ENCODE results near the gene SLCO4A1. TPM values are rescaled to one million over a fixed set of nuclear protein-coding genes. Genes with fewer than 3 reads are reported as not detected.

Gene SLCO4A1
- polyA plus RNA-seq, 1 experiment = 0.09 TPM

GRCh38 chr20:62661647-62662046, 19.3 kb downstream of the SLCO4A1 start:
- DNase-seq (ENCODE audit: low read depth, low spot score) = no peak
- ChIA-PET POLR2A (no interaction called here), CTCF (interaction anchor here (0.8 to 1.3 kb wide), 2 partner anchors 129 to 147 kb away, joined by 3 to 4 read pairs; no protein-coding TSS in a partner anchor)
- Histone ChIP-seq H3K4me3 (ENCODE audit: low read depth, low read length) (no peak overlapping the region), H3K9me3 (ENCODE audit: control insufficient read depth, insufficient read depth, low read length) (no peaks in the 10 kb centered on the region; the same call in 1 of the 2 replicates), H3K27ac (ENCODE audit: low read depth, low read length) (no peak overlapping the region), H3K27me3 (ENCODE audit: control insufficient read depth, insufficient read depth, low read length) (no peaks in the 10 kb centered on the region)
- no peak for TF ChIP-seq CTCF (IDR thresholded peaks at IDR 0.05; ENCODE audit: low read depth, low read length)

GRCh38 chr20:62662422-62662821, 20.1 kb downstream of the SLCO4A1 start:
- no peaks in the 10 kb centered on the region for H3K27me3 ChIP-seq (ENCODE audit: control insufficient read depth, insufficient read depth, low read length)
- DNase-seq (ENCODE audit: low read depth, low spot score) = peak; percentile 32
- no peak for TF ChIP-seq CTCF (IDR thresholded peaks at IDR 0.05; ENCODE audit: low read depth, low read length)
- CTCF ChIA-PET = interaction anchor here (1.3 kb wide), 1 partner anchor 129 kb away, joined by 3 read pairs; no protein-coding TSS in a partner anchor
- H3K4me3 ChIP-seq (ENCODE audit: low read depth, low read length) = no peak overlapping the region
- POLR2A ChIA-PET = no interaction called here
- no peak overlapping the region for H3K27ac ChIP-seq (ENCODE audit: low read depth, low read length)
- no peaks in the 10 kb centered on the region; the same call in 1 of the 2 replicates for H3K9me3 ChIP-seq (ENCODE audit: control insufficient read depth, insufficient read depth, low read length)

GRCh38 chr20:62663145-62664018, 21.1 kb downstream of the SLCO4A1 start:
- H3K27ac ChIP-seq (ENCODE audit: low read depth, low read length) = no peak overlapping the region
- no peak for TF ChIP-seq CTCF (IDR thresholded peaks at IDR 0.05; ENCODE audit: low read depth, low read length)
- CTCF ChIA-PET = interaction anchor here (0.8 kb wide), 1 partner anchor 128 kb away, joined by 3 read pairs; no protein-coding TSS in a partner anchor
- POLR2A ChIA-PET = no interaction called here
- H3K27me3 ChIP-seq (ENCODE audit: control insufficient read depth, insufficient read depth, low read length) = no peaks in the 10 kb centered on the region
- H3K4me3 ChIP-seq (ENCODE audit: low read depth, low read length) = no peak overlapping the region
- H3K9me3 ChIP-seq (ENCODE audit: control insufficient read depth, insufficient read depth, low read length) = no peaks in the 10 kb centered on the region; the same call in 1 of the 2 replicates
- DNase-seq (ENCODE audit: low read depth, low spot score) = no peak

- POLR2A ChIA-PET = no interaction called here
Measured at GRCh38 chr20:62664019-62664971, 22.0 kb downstream of the SLCO4A1 start.

More at GRCh38 chr20:62664019-62664971, 22.0 kb downstream of the SLCO4A1 start:
- no peaks in the 10 kb centered on the region for H3K27me3 ChIP-seq (ENCODE audit: control insufficient read depth, insufficient read depth, low read length)
- TF ChIP-seq CTCF (IDR thresholded peaks at IDR 0.05; ENCODE audit: low read depth, low read length) = no peak
- H3K27ac ChIP-seq (ENCODE audit: low read depth, low read length) = no peak overlapping the region
- no peak for DNase-seq (ENCODE audit: low read depth, low spot score)
- H3K4me3 ChIP-seq (ENCODE audit: low read depth, low read length) = no peak overlapping the region
- CTCF ChIA-PET = interaction anchor here (1.1 kb wide), 1 partner anchor 128 kb away, joined by 7 read pairs; no protein-coding TSS in a partner anchor
- H3K9me3 ChIP-seq (ENCODE audit: control insufficient read depth, insufficient read depth, low read length) = no peaks in the 10 kb centered on the region; the same call in 1 of the 2 replicates

Data from AG04450 (cell line).